GM21447 (cell line): Measurements from ENCODE around the gene RUFY1.

Experiments
- ATAC-seq: cut with Tn5 transposase; IDR thresholded peaks from one replicate; pipeline ENCODE4 v1.9.1; 2021; ENCODE audit not compliant: unreplicated experiment

The RUFY1 gene

GRCh38 chr5:179603308-179603707, 53.0 kb downstream of the RUFY1 start:
- ATAC-seq: no peak

- ATAC-seq: no peak
Measured at GRCh38 chr5:179605026-179605833, 54.9 kb downstream of the RUFY1 start.

DNA sequence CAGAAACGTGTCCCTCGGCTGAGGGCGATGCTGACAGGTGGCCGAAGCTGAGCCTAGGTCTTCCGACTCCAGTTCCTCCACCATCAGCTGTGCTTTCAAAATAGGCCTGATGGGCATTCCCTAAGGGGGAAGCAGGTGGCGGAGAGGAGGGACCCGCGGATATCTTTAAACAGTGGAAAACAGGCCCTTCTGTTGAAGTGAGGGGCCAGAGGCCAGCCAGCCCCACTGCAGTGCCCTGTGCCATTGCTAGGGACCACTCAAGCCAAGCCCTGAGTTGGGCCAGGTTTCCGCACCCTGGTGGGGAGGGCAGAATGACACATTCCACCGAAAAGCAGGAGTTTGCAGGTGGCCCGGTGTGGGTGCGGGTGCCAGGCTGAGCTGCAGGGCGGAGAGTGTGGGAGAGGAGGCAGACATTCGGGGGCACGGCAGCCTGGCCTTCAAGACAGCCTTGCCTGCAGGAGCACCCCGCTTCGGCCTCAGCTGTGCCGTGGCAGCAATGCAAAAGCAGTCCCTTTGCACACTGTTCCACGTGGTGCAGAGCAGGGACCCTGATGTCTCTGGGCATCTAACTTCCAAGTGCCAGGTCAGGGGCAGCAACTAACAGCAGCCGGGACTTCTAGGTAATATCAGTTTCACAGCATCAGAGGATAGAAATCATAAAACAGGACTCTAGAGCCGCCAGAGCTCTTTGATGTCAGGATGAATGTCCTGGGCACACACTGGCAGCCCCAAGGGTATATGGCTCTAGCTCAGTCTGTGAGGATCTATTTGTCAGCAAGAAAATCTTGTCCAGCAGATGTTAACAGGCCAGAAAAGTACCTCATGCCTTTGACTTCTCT, 55.9 kb downstream of the RUFY1 start:
- no peak for ATAC-seq

DNA sequence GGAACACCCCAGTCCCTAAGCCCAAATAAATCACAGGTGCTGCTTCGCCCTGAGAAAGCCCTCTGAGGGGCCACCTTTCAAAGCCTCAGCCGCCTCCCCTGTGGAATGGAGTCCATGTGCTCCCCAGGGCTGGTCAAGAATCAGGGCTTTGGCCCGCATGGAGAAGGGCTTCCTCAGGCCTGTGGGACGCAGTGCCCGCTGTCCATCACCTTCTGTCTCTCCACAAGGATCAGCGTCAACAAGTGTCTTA, 56.5 kb downstream of the RUFY1 start:
- no peak for ATAC-seq

DNA sequence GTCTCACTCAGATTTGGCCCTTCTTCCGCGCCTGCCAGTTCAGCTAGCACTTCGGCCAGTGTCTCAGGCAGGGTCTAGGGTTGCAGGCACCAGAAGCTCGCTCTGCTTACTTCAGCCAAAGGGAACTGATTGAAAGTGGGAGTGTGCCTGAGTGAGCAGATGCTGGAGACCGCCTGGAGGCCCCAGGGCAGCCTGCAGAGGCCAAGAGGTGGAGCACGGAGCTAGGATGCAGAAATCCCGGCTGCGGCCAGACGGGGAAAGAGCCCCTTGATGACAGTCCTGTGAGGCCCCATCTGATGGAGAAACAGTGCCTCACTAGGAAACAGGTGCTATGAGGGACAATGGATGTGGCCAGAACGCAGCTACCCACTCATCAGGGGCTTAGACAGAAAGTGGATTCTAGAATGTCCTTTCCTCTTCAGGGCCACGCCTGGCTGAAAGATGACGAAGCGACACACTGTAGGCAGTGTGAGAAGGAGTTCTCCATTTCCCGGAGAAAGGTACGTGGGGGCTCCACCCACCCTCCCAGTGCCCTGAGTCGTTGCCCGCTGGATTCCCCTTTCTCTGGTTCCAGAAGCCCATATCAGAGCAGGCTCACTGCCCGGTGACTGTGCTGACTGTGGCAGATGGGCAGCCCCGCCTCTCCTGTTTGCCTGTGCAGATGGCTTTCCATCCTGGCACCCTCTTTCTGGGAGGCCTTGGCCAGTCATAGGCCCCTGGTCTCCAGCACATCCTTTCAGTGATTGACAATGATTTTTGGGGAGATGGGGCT, 57.0 kb downstream of the RUFY1 start:
- no peak for ATAC-seq

GRCh38 chr5:179608131-179608581, 57.8 kb downstream of the RUFY1 start:
- ATAC-seq: no peak

- ATAC-seq: no peak
Measured at GRCh38 chr5:179609834-179610108, 59.4 kb downstream of the RUFY1 start.

DNA sequence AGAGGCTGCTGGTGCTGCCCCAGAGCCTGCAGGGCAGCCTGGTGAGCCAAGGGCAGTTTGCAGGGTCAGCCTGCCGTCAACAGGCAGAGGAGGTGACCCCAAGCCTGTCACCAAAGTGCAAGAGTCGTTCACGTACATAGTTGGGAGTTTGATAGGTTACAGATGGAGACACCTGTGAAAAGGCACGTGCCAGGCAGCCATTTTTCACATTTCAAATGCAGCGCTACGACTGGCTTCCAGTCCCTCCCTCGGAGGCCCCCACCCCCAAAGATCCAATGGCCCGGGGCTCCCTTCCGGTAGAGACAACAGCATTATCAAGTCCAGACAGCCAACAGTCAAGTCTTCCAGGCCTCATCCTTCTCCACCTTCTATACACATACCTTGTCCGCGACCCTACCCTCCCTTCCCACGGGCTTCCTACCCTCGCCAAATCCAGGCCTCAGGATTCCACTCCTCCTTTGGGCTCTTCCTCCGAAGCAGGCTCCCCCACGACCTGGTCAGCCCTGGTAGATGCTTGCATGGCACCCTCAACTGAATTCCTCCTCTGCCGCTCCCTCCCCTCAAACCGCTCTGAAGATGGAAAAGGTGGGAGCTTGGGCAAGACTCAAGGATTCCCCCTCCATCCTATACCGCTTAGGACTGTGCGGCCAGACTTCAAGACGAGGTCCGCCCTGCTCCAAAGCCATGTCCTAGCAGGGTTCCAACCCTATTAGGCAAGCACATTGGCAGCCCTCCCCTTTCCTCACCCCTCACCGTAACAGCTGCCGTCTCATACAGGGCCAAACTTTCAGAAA, 60.0 kb downstream of the RUFY1 start:
- ATAC-seq: no peak

DNA sequence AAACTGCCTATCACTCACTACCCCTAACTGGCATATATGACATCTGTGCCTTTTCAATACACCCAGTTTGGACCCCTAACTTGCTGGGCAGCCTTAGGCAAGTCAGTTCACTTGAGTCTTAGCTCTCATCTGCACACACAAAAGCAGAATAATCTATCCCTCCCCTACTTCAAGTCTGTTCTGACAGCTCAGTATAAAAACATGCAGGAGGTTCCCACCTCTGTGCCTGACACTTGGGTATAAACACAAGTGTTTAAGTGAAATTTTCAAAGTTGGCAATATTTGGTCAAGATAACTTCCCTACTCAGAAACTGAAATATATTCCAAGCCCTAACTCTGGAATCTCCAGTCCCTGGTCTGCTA, 60.5 kb downstream of the RUFY1 start:
- ATAC-seq: no peak

- ATAC-seq: no peak
Measured at GRCh38 chr5:179612577-179613459, 62.5 kb downstream of the RUFY1 start.

GRCh38 chr5:179613460-179614071, 63.2 kb downstream of the RUFY1 start:
- no peak for ATAC-seq

DNA sequence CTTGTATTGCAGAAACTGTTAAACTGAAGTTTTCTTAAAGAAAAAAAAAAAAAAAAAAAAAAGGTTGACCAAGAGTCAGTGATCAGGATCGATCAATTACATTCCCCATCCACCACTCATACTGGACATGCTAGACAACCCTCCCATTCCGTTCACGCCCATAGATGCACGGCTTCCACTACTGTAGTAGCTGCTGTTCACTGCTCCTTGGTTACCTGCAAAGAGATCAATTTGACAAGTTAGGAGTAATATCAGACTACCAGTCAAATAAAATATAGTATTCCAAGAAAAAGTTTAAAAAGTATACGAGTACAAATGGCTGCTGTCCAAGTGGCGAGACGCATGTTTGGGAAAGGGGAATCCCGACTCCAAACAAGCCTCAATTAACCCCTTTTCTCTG, 64.4 kb downstream of the RUFY1 start:
- no peak for ATAC-seq

DNA sequence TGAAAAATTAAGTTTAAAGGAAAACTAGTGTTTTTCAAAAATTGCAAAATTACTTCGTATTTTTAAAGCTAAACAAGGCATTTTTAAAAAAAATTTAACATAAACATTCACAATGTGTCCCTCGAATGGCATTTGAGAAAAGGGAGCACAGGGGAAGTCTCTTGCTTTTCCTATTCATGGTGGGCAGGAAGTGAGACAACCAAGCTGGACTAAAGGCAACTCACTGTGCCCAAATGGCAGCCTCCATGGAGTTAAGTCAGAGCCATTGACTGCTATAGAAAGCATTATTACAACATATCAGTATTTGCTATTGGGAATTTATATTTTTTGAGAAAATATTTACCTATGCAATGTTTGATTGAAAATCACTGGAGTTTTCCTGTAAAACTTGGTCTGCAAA, 64.8 kb downstream of the RUFY1 start:
- ATAC-seq: no peak

- no peak for ATAC-seq
Measured at GRCh38 chr5:179616002-179616594, 65.7 kb downstream of the RUFY1 start.

GRCh38 chr5:179617930-179618329, 67.6 kb downstream of the RUFY1 start:
- no peak for ATAC-seq

DNA sequence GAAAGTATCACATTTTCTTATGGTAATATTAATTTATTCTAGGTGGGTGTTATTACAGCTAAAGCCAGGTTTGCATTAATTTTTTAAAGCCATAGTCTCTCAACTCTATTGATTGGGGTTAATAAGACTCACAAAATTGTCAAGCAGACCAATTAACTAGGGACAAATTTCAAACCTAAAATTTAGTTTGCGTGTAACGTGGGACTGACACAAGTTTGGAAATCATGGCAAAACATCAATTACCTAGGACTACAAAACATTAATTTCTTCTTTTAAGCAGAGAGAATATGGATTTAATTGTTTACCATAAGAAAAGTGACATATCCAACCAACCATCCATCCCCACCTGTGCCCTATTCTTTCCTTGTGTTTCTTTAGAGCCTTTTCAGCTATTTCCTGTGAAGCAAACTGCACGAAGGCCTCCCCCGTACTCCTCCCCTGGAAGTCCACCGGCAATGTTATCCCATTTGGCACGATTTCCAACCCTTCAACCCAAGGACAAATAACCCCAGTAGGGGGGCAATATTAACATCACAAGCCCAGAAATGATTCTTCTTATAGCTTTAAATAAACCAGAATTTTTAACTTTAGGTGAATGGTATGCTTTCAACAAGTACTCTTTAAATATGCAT, 68.7 kb downstream of the RUFY1 start:
- ATAC-seq: no peak

DNA sequence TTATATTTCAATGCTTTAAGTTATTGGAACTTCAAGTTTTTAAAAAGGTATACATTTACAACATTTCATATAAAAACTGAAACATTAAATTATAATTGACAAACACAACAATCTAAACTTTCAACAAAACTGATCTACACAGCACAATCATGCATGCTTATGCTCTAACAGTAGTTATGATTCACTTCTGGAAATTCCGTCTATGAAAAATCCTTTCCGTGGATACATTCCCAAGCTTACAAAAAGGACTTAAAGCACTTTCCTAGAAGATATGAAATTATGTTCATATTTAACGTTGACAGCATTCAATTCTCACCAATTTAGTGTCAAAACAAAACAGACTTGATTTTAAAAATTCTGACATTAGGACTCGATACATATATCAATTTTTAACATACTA, 69.4 kb downstream of the RUFY1 start:
- no peak for ATAC-seq

GRCh38 chr5:179620293-179620692, 69.9 kb downstream of the RUFY1 start:
- ATAC-seq: no peak
